SH-SY5Y (cell line): ENCODE measurements around the gene SLC45A3.

Experiments used
- GATA2 ChIP-seq: IDR thresholded peaks from 2 replicates; pipeline ENCODE4 v1.6.1; 2011; ENCODE audit warnings: mild to moderate bottlenecking, low read depth, low read length
- GATA3 ChIP-seq: IDR thresholded peaks from 2 replicates; pipeline ENCODE4 v1.6.1; 2011; ENCODE audit warnings: low read depth, mild to moderate bottlenecking, low read length, moderate library complexity

DNA sequence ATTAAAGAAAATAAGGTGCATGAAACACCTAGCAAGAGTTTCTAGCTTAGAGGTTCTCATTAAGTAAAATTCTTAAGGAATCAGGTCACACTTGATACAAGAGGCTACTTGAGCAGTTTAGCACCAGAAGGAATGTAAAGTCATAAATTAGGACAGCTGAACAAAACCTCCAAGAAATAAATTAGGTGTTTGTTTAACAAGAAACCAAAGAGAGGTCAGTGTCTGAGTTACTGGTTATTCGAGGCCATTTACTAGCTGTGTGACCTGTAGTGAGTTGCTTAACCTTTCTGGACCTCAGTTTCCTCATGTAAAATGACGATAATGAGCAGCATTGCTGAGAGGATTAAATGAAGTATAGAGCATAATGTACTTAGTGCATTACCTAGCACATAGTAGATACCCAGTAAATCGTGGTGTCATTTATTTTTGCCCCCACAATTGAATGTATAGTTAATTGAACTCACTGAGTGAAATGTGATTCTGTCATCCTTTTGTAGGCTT is 47.6 kb downstream of the SLC45A3 start:
- TF ChIP-seq GATA3 (no peak), GATA2 (no peak)
